GM12801 (cell line): ENCODE data around the gene PCSK2.

Experiments used
- TF ChIP-seq, protein P1 (sequence below): IDR thresholded peaks from one replicate; pipeline ENCODE4 v1.5.1; 2011; ENCODE audit warnings: control low read depth; ENCODE audit not compliant: insufficient read length; ENCODE audit errors: extremely low read depth

Gene PCSK2

DNA sequence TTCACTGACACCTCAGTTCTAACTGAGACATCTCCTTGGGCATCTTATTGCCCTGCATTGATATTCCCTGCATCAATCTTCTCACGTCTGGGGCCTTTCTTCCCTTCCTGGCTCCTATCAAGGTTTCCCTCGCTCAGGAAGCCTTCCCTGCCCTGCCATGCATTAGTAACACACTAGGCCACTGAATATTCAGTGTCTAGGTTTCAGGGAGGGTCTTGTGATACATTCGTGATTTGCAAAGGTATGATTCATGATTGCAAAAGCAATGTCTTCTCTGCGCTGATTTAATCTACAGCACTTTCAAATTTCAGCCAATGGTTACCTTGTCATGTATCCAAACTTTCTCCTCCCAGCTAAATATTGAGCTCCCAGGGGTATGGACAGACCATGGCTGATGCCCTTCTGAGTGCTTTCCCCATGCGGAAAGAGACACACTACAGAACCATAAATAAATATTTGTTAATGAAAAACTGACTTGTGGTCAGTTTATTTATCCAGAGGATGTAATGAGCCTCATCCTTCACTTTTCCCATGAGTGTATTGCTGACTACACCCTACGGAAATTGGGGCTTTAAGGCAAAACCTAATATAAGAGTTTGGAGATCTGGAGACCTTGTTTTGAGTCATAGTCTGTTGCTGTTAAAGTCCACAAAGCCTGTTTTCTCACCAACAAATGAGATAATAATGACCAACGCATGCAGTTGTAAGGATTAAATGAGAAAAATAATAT lies 21.6 kb upstream of the PCSK2 start:
- TF ChIP-seq, protein P1, sequence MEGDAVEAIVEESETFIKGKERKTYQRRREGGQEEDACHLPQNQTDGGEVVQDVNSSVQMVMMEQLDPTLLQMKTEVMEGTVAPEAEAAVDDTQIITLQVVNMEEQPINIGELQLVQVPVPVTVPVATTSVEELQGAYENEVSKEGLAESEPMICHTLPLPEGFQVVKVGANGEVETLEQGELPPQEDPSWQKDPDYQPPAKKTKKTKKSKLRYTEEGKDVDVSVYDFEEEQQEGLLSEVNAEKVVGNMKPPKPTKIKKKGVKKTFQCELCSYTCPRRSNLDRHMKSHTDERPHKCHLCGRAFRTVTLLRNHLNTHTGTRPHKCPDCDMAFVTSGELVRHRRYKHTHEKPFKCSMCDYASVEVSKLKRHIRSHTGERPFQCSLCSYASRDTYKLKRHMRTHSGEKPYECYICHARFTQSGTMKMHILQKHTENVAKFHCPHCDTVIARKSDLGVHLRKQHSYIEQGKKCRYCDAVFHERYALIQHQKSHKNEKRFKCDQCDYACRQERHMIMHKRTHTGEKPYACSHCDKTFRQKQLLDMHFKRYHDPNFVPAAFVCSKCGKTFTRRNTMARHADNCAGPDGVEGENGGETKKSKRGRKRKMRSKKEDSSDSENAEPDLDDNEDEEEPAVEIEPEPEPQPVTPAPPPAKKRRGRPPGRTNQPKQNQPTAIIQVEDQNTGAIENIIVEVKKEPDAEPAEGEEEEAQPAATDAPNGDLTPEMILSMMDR, result no peak

DNA sequence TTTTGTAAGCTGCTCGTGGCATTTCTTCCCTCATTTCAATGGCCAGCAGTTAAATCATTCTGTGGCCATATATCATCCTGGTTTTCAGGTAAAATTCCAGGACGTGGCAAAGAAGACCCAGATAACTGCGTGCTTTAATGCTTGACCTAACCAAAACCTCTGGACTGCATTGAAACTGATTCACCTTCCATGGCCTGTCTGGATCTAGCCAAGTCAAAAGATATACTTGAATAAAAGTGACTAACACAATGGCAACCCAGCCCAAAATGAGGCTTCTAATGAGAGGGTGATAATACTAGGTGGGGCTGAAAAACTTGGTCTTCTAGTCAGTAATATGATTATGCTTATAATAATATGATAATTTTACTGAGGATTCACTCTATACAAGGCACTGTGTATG lies 16.5 kb upstream of the PCSK2 start:
- TF ChIP-seq, protein P1, result no peak

DNA sequence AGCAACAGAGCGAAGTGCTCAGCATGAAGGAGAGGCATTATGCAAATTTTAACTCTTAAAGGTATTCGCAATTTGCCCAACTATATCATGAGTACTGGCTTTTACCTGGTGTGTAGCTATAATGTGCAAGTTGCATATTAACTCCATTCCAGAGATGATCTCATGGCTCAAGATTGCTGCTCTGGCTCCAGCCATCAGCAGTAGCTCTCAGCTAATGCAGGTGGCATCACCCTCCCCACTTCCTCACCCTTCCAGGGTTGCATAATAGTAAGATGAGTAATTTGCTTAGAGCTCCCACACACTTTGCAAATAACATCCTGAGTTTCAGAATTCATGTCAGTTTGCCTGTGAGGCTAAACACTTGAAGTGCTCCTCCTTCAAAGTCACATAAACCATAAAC lies 15.9 kb upstream of the PCSK2 start:
- TF ChIP-seq, protein P1, result no peak

DNA sequence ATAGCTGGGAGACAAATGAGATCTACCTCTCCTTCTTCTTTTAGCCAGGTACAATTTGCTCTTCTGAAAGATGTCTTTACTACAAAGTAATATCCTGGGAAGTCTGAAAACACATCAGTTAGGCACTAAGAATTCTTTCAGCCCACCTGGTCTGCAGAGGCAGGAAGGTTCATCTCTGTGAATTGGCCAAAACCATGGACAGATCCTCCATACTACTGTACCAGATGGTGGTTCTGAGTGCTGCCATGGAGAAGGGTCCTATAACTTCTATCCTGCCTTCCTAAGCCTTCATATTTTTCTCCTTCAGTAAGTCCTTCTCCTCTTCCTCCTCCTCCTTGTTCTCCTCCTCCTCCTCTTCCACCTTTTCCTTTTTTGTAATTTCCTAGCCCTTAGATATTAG lies 11.7 kb upstream of the PCSK2 start:
- TF ChIP-seq, protein P1, result no peak

DNA sequence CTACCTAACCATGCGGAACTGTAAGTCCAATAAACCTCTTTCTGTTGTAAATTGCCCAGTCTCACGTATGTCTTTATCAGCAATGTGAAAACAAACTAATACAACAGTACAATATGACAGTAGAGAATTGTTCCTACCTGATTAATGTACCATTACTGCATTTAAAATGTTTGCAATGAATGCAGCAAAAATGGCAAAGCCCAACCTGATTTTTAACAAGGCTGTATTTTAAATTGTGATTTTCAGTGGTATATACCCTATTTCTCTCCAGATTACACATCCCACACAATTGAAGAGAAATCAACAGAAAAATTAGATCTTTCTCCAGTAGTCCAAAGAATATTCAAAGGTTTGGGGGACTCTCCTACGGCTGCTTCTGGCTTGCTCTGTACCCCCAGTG lies 3.3 kb upstream of the PCSK2 start:
- TF ChIP-seq, protein P1, result no peak

DNA sequence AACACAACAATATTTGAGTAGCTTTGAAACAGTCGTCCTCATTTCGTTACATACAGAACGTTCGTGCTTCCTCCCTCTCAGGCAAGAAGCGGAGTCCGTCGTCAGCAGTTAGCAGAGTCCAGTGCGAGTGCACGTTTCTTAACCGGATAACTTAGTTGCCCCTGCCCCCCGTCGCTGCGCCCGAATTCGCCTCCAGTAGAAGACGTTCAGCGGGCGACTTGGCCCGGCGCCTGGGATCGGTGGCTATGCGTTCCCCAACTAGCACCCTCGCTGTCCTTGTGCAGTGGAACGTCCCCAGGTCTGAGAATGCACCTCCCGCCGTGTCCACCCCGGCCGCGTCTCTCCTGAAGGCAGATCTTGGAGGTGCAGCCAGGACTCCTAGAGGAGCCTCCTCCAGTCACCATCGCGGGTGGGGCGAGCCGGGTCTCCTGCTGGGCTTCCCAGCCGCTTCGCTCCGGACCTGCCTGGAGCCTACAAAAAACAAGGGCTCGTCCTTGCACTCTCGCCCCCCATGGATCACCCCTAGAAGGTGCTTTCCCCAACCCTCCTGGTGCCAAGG lies 910 bp upstream of the PCSK2 start:
- TF ChIP-seq, protein P1, result no peak

DNA sequence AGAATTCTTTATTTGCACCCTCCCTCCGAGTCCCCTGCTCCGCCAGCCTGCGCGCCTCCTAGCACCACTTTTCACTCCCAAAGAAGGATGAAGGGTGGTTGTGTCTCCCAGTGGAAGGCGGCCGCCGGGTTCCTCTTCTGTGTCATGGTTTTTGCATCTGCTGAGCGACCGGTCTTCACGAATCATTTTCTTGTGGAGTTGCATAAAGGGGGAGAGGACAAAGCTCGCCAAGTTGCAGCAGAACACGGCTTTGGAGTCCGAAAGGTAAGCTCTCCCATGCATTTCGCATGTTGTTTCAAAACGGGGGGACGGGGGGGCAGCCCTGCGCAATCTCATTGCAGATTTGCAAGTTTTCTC lies 357 bp downstream of the PCSK2 start:
- TF ChIP-seq, protein P1, result no peak
